GM12878 (cell line): ENCODE data around the gene CALML4. TPM values are rescaled to one million over a fixed set of nuclear protein-coding genes. Genes with fewer than 3 reads are reported as not detected.

Source experiments
- ATAC-seq: fragments of 200-7000 bp; cut with Tn5 transposase; 3 replicates; pipeline ENCODE4 v1.9.1; 2020; ENCODE audit warnings: mild to moderate bottlenecking, moderate library complexity
- BruUV-seq: library from RNA; stranded (reverse); fragments of 400-500 nt; replicated peaks from 2 replicates; lab custom pipeline; 2021; lab: Mats Ljungman, UMichigan
- CTCF ChIA-PET: fragments of 300-600 bp; sonication (Branson Sonifier 250); formaldehyde crosslinking; extraction: SDS; loops from one replicate; lab custom pipeline; 2021; ENCODE audit warnings: inconsistent platforms; lab: Yijun Ruan, JAX
- POLR2A ChIA-PET: fragments of 350-600 bp; formaldehyde crosslinking; extraction: SDS; loops from one replicate; lab custom pipeline; 2021; ENCODE audit warnings: inconsistent platforms; lab: Charles Lee
- RAD21 ChIA-PET: fragments of 300-600 bp; sonication (Branson Sonifier 250); formaldehyde crosslinking; loops from one replicate; lab custom pipeline; 2023; ENCODE audit warnings: antibody characterized with exemption; ENCODE audit not compliant: unreplicated experiment; lab: Charles Lee
- SMC1A ChIA-PET: fragments of 300-600 bp; sonication (Branson Sonifier 250); formaldehyde crosslinking; loops from one replicate; lab custom pipeline; 2023; ENCODE audit not compliant: unreplicated experiment, uncharacterized antibody; lab: Charles Lee
- DNase-seq: peaks from one replicate; pipeline ENCODE4 v3.0.0-alpha.2; 2011; ENCODE audit warnings: low read depth, low spot score
- FAIRE-seq: peaks from 3 replicates; lab custom pipeline; 2011; peaks lifted over from hg19 to GRCh38; lab: Jason Lieb, UNC
- H2AFZ ChIP-seq: 2 replicates; pipeline ENCODE4 v1.6.0; 2011; ENCODE audit warnings: low read depth, low read length, control low read depth; ENCODE audit not compliant: control insufficient read depth
- H3K27ac ChIP-seq: 2 replicates; pipeline ENCODE4 v1.5.1; 2011; ENCODE audit warnings: control low read depth; ENCODE audit not compliant: control insufficient read depth, insufficient read depth
- H3K27me3 ChIP-seq, 2 experiments: replicated peaks in 1 of 2; 2 replicates each; pipeline versions ENCODE4 v1.6.0 to v1.6.1; 2011; ENCODE audit warnings: low read length in 1 of 2; ENCODE audit not compliant: control insufficient read depth in 2 of 2, insufficient read depth in 2 of 2
- H3K36me3 ChIP-seq, 2 experiments: 2 replicates each; pipeline ENCODE4 v1.5.1; 2011; ENCODE audit warnings: low read length in 1 of 2; ENCODE audit not compliant: control insufficient read depth in 2 of 2, insufficient read depth in 2 of 2
- H3K4me1 ChIP-seq: 2 replicates; pipeline ENCODE4 v1.6.1; 2011; ENCODE audit warnings: mild to moderate bottlenecking, low read length, moderate library complexity, mixed read lengths; ENCODE audit not compliant: control insufficient read depth, insufficient read depth
- H3K4me2 ChIP-seq: 2 replicates; pipeline ENCODE4 v1.6.0; 2011; ENCODE audit warnings: control low read depth; ENCODE audit not compliant: control insufficient read depth, insufficient read depth
- H3K4me3 ChIP-seq: fragments of 200-600 bp; sonication (generic); 2 replicates; pipeline ENCODE4 v1.5.1; 2016
- H3K79me2 ChIP-seq: 2 replicates; pipeline ENCODE4 v1.6.0; 2011; ENCODE audit warnings: low read length; ENCODE audit not compliant: control insufficient read depth, insufficient read depth
- H3K9ac ChIP-seq: 2 replicates; pipeline ENCODE4 v1.8.0; 2011; ENCODE audit warnings: low read length, control low read depth, mixed read lengths; ENCODE audit not compliant: control insufficient read depth, insufficient read depth
- H3K9me3 ChIP-seq: replicated peaks from 3 replicates; pipeline ENCODE4 v1.5.1; 2011; ENCODE audit warnings: mild to moderate bottlenecking, low read length; ENCODE audit not compliant: control insufficient read depth, insufficient read depth
- H4K20me1 ChIP-seq: 2 replicates; pipeline ENCODE4 v1.6.0; 2011; ENCODE audit not compliant: control insufficient read depth, insufficient read depth
- BMI1 ChIP-seq: fragments of 450-650 bp; IDR thresholded peaks from 2 replicates; pipeline ENCODE4 v1.6.1; 2016; ENCODE audit warnings: mild to moderate bottlenecking, moderate library complexity, borderline replicate concordance
- E2F8 ChIP-seq: fragments of 450-650 bp; IDR thresholded peaks from 2 replicates; pipeline ENCODE4 v1.6.1; 2018; ENCODE audit warnings: mild to moderate bottlenecking, low read depth, moderate library complexity; ENCODE audit not compliant: partially characterized antibody
- ESRRA ChIP-seq: IDR thresholded peaks from 2 replicates; pipeline ENCODE4 v1.6.1; 2012; ENCODE audit warnings: mild to moderate bottlenecking, low read length, improper control_type of control experiment
- EZH2 ChIP-seq: IDR thresholded peaks from 2 replicates; pipeline ENCODE4 v1.6.1; 2012; ENCODE audit warnings: low read depth, mild to moderate bottlenecking, control low read depth, inconsistent platforms, low read length, borderline replicate concordance; ENCODE audit not compliant: control insufficient read depth
- FOS ChIP-seq: IDR thresholded peaks from 3 replicates; pipeline ENCODE4 v1.6.1; 2011; ENCODE audit warnings: borderline replicate concordance; ENCODE audit not compliant: insufficient read length; ENCODE audit errors: extremely low read depth
- FOXK2 ChIP-seq: fragments of 450-650 bp; IDR thresholded peaks from 2 replicates; pipeline ENCODE4 v1.6.1; 2017; ENCODE audit warnings: mild to moderate bottlenecking, moderate library complexity
- GATAD2B ChIP-seq: fragments of 450-650 bp; conservative IDR thresholded peaks from 2 replicates; pipeline ENCODE4 v1.6.1; 2017; ENCODE audit warnings: low read depth, mild to moderate bottlenecking, moderate library complexity
- HSF1 ChIP-seq: fragments of 150-350 bp; IDR thresholded peaks from 2 replicates; pipeline ENCODE4 v1.6.1; 2014; ENCODE audit warnings: mild to moderate bottlenecking, low read depth, low read length
- KAT2A ChIP-seq: conservative IDR thresholded peaks from 2 replicates; pipeline ENCODE4 v1.6.1; 2011; ENCODE audit warnings: low read depth, low read length; ENCODE audit not compliant: control insufficient read depth
- MEF2B ChIP-seq: fragments of 450-650 bp; IDR thresholded peaks from 2 replicates; pipeline ENCODE4 v1.6.1; 2018; ENCODE audit warnings: mild to moderate bottlenecking, moderate library complexity; ENCODE audit not compliant: partially characterized antibody, poor library complexity, severe bottlenecking
- MLLT1 ChIP-seq: fragments of 450-650 bp; IDR thresholded peaks from 2 replicates; pipeline ENCODE4 v1.6.1; 2016; ENCODE audit warnings: mild to moderate bottlenecking
- PAX8 ChIP-seq: fragments of 450-650 bp; IDR thresholded peaks from 2 replicates; pipeline ENCODE4 v1.6.1; 2017; ENCODE audit warnings: mild to moderate bottlenecking, moderate library complexity
- POLR2A ChIP-seq: IDR thresholded peaks from 2 replicates; pipeline ENCODE4 v1.6.1; 2011; ENCODE audit warnings: low read depth, mild to moderate bottlenecking, low read length
- RUNX3 ChIP-seq: IDR thresholded peaks from 2 replicates; pipeline ENCODE4 v1.6.1; 2012; ENCODE audit warnings: low read length, inconsistent platforms
- TAF1 ChIP-seq: IDR thresholded peaks from 2 replicates; pipeline ENCODE4 v1.6.1; 2011; ENCODE audit warnings: mild to moderate bottlenecking, low read depth, low read length, borderline replicate concordance
- WRNIP1 ChIP-seq: IDR thresholded peaks from 2 replicates; pipeline ENCODE4 v1.6.1; 2011; ENCODE audit warnings: low read depth, low read length, improper control_type of control experiment, borderline replicate concordance
- YBX1 ChIP-seq: fragments of 450-650 bp; IDR thresholded peaks from 2 replicates; pipeline ENCODE4 v1.6.1; 2016; ENCODE audit warnings: antibody characterized with exemption
- WGBS: methylation state at CpG from one replicate; pipeline ENCODE4 v1.1.6; 2016; ENCODE audit warnings: low lambda C conversion rate; ENCODE audit not compliant: insufficient replicate concordance, insufficient coverage; ENCODE audit errors: missing lambda C conversion rate; 5-methylcytosine and 5-hydroxymethylcytosine counted together
- in situ Hi-C: fragments of 300-500 bp; cut with MboI; formaldehyde crosslinking; loops from 9 replicates; pipeline ENCODE4 v1.14.3; 2018; ENCODE audit warnings: mixed read lengths
- intact Hi-C: fragments of 100-400 bp; cut with micrococcal nuclease; formaldehyde crosslinking; loops from one replicate; pipeline ENCODE4 v1.14.2; 2022; ENCODE audit not compliant: unreplicated experiment
- polyA plus RNA-seq, 11 experiments: library from polyadenylated mRNA; depleted of rRNA in 4 of 11; unstranded in 6 of 11; stranded (reverse) in 5 of 11; fragments of >200 nt; fragmentation: Nextera tagmentation in 4 of 11; fragmentation: Illumina TruSeq in 1 of 11; extraction: Ambion mirVana in 4 of 11; extraction: Trizol in 1 of 11; gene quantifications; 1 replicate in 1 of 11; 2 replicates in 10 of 11; pipeline versions ENCODE4 v1.2.1 to v1.2.3, GENCODE V29; 2011 to 2016; ENCODE audit warnings: inconsistent platforms in 2 of 11, missing spikeins in 2 of 11, low read depth in 1 of 11
- total RNA-seq, 4 experiments: library from RNA; depleted of rRNA in 3 of 4; stranded (reverse); fragments of >200 nt in 3 of 4; fragmentation: Illumina TruSeq in 1 of 4; extraction: Trizol in 1 of 4; gene quantifications; 2 replicates each; pipeline versions ENCODE4 v1.2.1 to v1.2.3, GENCODE V29; 2013 to 2021

CALML4 gene
- total and polyA plus RNA-seq, 10 of the 15 experiments (the other 5 are each of a cell fraction or from before 2014, with no cell fraction given), result 1.7 to 15.9 (median 5.1) TPM

GRCh38 chr15:68149059-68149458, 56.1 kb downstream of the CALML4 start:
- intact Hi-C loops, result no loop called here
- POLR2A ChIA-PET, result no interaction called here
- TF ChIP-seq FOXK2, result no peak
- no peak for TF ChIP-seq KAT2A
- TF ChIP-seq EZH2, result no peak
- TF ChIP-seq FOS, result no peak
- no peak for TF ChIP-seq RUNX3
- no peak for TF ChIP-seq HSF1
- no peak for TF ChIP-seq WRNIP1
- TF ChIP-seq MEF2B, result no peak
- no peak for TF ChIP-seq GATAD2B
- no peak for TF ChIP-seq BMI1
- TF ChIP-seq TAF1, result no peak
- no peak for TF ChIP-seq ESRRA
- no peak for TF ChIP-seq PAX8
- TF ChIP-seq POLR2A, result no peak
- TF ChIP-seq MLLT1, result no peak
- no peak for TF ChIP-seq E2F8
- no peak for TF ChIP-seq YBX1

More at GRCh38 chr15:68149059-68149458, 56.1 kb downstream of the CALML4 start:
- Histone ChIP-seq H2AFZ (no peak overlapping the region), H3K36me3 (peaks cover 2 to 18% of the 10 kb centered on the region in 2 experiments; a peak in 3 of 4 replicates), H4K20me1 (no peaks in the 10 kb centered on the region), H3K9me3 (no peaks in the 10 kb centered on the region), H3K79me2 (no peaks in the 10 kb centered on the region; the same call in 1 of the 2 replicates), H3K27ac (no peak overlapping the region), H3K9ac (no peak overlapping the region), H3K4me3 (no peak overlapping the region), H3K4me2 (no peak overlapping the region), H3K4me1 (no peaks in the 10 kb centered on the region), H3K27me3 (no peaks in the 10 kb centered on the region)
- ATAC-seq (no peak), FAIRE-seq (no peak), DNase-seq (no peak)
- 91% methylated on average over 1 of the region's 1 CpG for WGBS
- ChIA-PET CTCF (no interaction called here), RAD21 (interaction anchor here (1.3 kb wide), 1 partner anchor 95 kb away, joined by 3 read pairs; the partner anchor contains the start of gene PIAS1), SMC1A (interaction anchor here (0.5 to 1.9 kb wide), 3 partner anchors 9 to 286 kb away, joined by 3 to 7 read pairs (median 3); no protein-coding TSS in a partner anchor)
- no TSS peak for BruUV-seq
- in situ Hi-C loops, result no loop called here
